Amniotic stem cell (primary cell): ENCODE results near the gene AP2B1.

Experiments used
- DNase-seq: peaks from one replicate; lab custom pipeline; 2025; lab: John Stamatoyannopoulos, UW

The AP2B1 gene

GRCh38 chr17:35773679-35774425 lies 186.7 kb downstream of the AP2B1 start:
- no peak for DNase-seq

- DNase-seq, result no peak
Measured at GRCh38 chr17:35774499-35774898, 187.4 kb downstream of the AP2B1 start.

GRCh38 chr17:35775039-35775438 lies 187.9 kb downstream of the AP2B1 start:
- no peak for DNase-seq

- DNase-seq, result no peak
Measured at GRCh38 chr17:35775583-35775982, 188.5 kb downstream of the AP2B1 start.
